GM11168 (cell line): ENCODE measurements around the gene ZBTB47.

Source experiments
- in situ Hi-C: fragments of 300-500 bp; cut with MboI; formaldehyde crosslinking; loops from one replicate; pipeline ENCODE4 v1.12.0; 2022; ENCODE audit warnings: low sequenced_read_pairs; ENCODE audit not compliant: unreplicated experiment

Gene ZBTB47

GRCh38 chr3:42653560-42654330 is at the start of gene ZBTB47:
Gene ZBTB47 (plus strand): TSS chr3:42653697. CDS start chr3:42658356, 4,659 bp downstream.
- in situ Hi-C loops: no loop called here

- in situ Hi-C loops: no loop called here
Measured at GRCh38 chr3:42605546-42606173, 47.8 kb upstream of the ZBTB47 start.

GRCh38 chr3:42608581-42608980 is 44.9 kb upstream of the ZBTB47 start:
- in situ Hi-C loops: no loop called here

- in situ Hi-C loops: no loop called here
Measured at GRCh38 chr3:42610976-42611375, 42.5 kb upstream of the ZBTB47 start.

GRCh38 chr3:42612217-42612616 is 41.3 kb upstream of the ZBTB47 start:
- in situ Hi-C loops: no loop called here

- in situ Hi-C loops: no loop called here
Measured at GRCh38 chr3:42612928-42613327, 40.6 kb upstream of the ZBTB47 start.

- in situ Hi-C loops: no loop called here
Measured at GRCh38 chr3:42613462-42613861, 40.0 kb upstream of the ZBTB47 start.

- in situ Hi-C loops: no loop called here
Measured at GRCh38 chr3:42631620-42632019, 21.9 kb upstream of the ZBTB47 start.

- in situ Hi-C loops: no loop called here
Measured at GRCh38 chr3:42632146-42632545, 21.4 kb upstream of the ZBTB47 start.

- in situ Hi-C loops: no loop called here
Measured at GRCh38 chr3:42633544-42633943, 20.0 kb upstream of the ZBTB47 start.

GRCh38 chr3:42635111-42635510 is 18.4 kb upstream of the ZBTB47 start:
- in situ Hi-C loops: no loop called here

- in situ Hi-C loops: no loop called here
Measured at GRCh38 chr3:42637001-42637400, 16.5 kb upstream of the ZBTB47 start.

- in situ Hi-C loops: no loop called here
Measured at GRCh38 chr3:42638339-42638842, 15.1 kb upstream of the ZBTB47 start.

- in situ Hi-C loops: no loop called here
Measured at GRCh38 chr3:42639192-42639591, 14.3 kb upstream of the ZBTB47 start.

- in situ Hi-C loops: no loop called here
Measured at GRCh38 chr3:42640129-42640528, 13.4 kb upstream of the ZBTB47 start.

GRCh38 chr3:42640771-42641370 is 12.6 kb upstream of the ZBTB47 start:
- in situ Hi-C loops: no loop called here

GRCh38 chr3:42647821-42648459 is 5.6 kb upstream of the ZBTB47 start:
- in situ Hi-C loops: no loop called here

- in situ Hi-C loops: no loop called here
Measured at GRCh38 chr3:42649006-42649405, 4.5 kb upstream of the ZBTB47 start.

- in situ Hi-C loops: no loop called here
Measured at GRCh38 chr3:42649783-42650182, 3.7 kb upstream of the ZBTB47 start.

- in situ Hi-C loops: no loop called here
Measured at GRCh38 chr3:42651248-42652091, 2.0 kb upstream of the ZBTB47 start.
